ENCODE data around the gene ARCN1.
"Not testable (repeated sequence)": the region's sequence is repeated elsewhere in the genome, so short reads cannot be mapped to it uniquely, and the experiment has no call there.

The ARCN1 gene

DNA sequence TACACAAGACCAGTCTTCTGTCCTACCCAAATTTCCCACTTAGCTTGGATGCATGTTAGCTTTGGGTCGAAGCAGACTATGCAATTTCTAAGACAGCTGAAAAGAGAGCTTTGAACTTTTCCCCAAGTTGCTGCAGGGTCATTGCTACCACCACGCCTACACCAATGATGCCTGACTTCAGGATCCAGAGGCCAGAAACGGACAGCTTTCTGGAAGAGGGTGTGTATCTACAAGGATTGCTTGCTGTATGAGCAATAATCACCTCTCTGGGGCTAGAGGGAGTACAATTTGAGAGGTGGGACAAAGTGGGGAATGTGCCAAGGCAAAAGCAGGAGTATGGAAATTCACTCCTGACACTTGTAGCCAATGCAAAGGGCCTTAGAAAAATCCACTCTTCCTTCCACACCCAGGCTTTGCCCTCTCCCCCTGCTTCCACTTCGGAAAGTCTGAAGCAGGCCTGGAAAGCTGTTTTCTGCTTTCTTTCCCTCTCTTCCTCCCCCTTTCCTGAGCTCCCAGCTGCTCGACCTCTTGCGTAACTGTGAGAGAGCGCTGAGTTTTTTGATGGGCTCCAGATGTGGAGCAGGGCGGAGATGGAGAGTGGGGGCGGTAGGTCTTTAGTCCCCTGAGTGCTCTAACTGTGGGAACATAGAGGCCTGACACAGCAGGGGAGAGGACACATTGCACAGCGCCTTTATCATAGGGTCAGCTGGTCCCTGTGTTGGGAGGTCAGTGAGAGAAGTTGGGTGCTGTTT is 33.1 kb downstream of the ARCN1 start:
- DNase-seq (ENCODE audit: low read depth in 2 of 2), result no peak

GRCh38 chr11:118606157-118606843 is 34.1 kb downstream of the ARCN1 start:
- no peak for DNase-seq (ENCODE audit: low read depth in 2 of 2)

- no peak for DNase-seq (ENCODE audit: low read depth in 2 of 2)
Observed at GRCh38 chr11:118606844-118607228, 34.6 kb downstream of the ARCN1 start.

GRCh38 chr11:118607401-118608359 is 35.5 kb downstream of the ARCN1 start, which contains the start of gene PHLDB1:
Gene PHLDB1, plus strand, starts transcription at chr11:118607615. Its CDS starts 6,222 bp downstream, at chr11:118613837.
- DNase-seq (ENCODE audit: low read depth in 2 of 2), result no peak

DNA sequence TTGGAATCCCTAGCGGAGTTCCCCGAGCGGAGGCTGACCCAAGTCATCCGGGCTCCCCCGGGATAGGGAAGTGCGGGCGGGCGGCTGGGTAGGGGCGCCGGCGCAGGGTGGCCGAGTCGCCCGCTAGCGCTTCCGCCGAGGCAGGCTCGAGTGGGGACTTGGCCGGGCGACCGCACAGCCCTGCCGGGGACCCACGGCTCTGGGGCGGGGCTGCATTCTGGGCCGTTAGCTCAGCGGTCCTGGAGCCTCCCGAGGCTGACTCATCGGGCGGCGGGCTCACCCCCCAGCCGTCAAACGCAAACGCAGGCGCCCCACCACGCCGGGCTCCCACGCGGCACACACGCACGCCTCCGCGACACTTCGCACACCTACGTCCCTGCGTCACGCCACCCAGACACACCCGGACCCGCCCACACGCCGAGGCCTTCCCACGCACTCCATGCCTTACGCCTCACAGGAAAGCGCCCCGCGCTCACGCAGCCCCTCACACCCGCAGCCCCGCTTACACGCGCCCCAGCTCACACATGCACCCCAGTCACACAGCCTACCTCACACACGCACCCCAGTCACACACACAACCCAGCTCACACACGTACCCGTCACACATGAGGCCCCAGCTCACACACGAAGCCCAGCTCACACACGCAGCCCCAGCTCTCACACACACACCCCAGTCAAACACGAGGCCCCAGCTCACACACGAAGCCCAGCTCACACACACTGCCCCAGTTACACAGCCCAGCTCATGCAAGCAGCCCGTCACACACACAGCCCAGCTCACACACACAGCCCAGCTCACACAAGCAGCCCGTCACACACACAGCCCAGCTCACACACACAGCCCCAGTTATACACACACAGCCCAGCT is 36.4 kb downstream of the ARCN1 start:
- DNase-seq (ENCODE audit: low read depth in 2 of 2), result peak; percentile 83 to 89

GRCh38 chr11:118609380-118610224 is 37.4 kb downstream of the ARCN1 start:
- no peak for DNase-seq (ENCODE audit: low read depth in 2 of 2)

DNA sequence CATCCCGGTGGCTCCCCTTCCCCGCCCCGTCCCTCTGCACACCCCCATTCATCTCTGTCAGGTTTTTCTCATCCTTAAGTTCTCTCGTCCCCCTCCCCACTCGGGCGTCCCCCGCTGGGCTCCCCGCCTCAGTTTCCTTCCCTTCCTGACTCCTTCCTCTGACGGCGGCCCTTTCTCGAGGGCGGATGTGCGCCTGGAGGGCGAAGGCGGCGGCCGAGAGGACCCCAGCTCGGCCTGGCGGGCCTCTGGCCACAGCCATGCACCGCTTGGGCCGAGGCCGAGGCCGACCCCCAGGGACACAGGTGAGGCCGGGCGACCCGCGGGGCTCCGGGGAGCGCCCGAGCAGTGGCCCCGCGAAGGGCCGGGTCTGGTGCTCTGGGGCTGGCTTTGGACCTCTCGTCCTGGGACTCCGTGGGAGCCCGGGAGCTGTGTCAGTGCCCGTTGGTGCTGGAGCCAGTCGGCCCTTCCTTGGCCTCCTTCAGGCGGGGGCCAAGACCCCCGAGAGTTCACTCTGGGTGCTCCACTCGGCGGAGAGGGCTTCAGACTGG is 38.1 kb downstream of the ARCN1 start:
- no peak for DNase-seq (ENCODE audit: low read depth in 2 of 2)

DNA sequence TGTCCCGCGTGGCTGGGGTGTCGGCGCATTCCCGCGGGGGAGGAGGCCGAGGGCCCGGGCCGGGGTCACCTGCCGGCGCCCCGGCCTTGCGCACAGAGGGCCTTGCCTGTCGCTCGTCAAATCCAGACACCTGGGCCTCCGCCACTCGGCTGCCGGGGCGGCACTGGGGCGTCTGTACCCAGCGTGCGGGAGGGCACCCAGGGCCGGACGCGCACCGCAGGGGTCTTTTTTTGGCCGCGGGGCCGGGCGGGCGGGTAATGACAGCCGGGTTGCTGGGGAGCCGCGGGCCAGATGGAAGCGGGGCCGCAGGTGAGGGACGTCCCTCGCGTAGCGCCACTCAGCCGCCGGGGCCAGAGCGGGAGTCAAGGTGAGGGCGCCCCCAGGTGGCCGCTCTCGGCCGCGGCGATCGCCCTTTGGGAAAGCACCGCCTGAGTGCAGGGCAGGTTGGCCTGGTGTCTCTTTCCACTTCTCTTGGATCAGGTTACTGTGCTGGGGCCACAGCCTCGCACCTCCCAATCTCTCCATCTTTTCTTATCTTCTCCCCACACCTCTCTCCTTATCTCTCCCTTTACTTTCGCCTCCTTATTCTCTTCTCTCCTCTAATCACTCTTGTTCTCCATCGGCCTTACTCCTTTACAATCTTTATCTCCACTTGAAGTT is 38.7 kb downstream of the ARCN1 start:
- DNase-seq (ENCODE audit: low read depth in 2 of 2), result peak; percentile 68 to 78

DNA sequence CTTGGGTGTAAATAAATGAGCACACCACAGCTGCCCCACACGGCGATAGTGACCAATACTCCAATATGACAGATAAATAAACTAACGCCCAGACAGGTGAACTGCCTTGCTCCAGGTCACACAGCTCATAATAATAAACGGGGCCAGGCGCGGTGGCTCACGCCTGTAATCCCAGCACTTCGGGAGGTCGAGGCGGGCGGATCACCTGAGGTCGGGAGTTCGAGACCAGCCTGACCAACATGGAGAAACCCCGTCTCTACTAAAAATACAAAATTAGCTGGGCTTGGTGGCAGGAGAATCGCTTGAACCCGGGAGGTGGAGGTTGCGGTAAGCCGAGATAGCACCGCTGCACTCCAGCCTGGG is 39.2 kb downstream of the ARCN1 start:
- not testable (repeated sequence) for DNase-seq (ENCODE audit: low read depth in 2 of 2)

GRCh38 chr11:118612378-118612777 is 40.2 kb downstream of the ARCN1 start:
- DNase-seq (ENCODE audit: low read depth in 2 of 2), result no peak

DNA sequence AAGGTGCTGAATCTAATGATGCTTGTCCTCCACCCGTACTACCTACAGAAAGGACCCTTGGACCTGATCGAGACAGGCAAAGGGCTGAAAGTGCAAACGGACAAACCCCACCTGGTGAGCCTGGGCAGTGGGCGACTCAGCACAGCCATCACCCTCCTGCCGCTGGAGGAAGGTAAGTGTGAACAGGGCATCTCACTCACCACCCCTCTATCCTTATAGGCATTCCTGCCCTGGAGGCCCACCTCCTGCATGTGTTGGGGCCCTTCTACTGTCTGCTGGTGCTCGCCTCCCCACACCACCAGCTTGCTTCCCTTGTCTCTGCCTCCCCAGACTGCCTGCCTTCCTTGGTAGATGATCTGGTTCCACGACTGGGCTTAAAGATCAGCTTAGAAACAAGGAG is 42.3 kb downstream of the ARCN1 start:
- no peak for DNase-seq (ENCODE audit: low read depth in 2 of 2)

GRCh38 chr11:118615282-118615975 is 43.2 kb downstream of the ARCN1 start:
- DNase-seq (ENCODE audit: low read depth in 2 of 2), result no peak

- DNase-seq (ENCODE audit: low read depth in 2 of 2), result no peak
Observed at GRCh38 chr11:118615976-118616371, 43.8 kb downstream of the ARCN1 start.

GRCh38 chr11:118618115-118618990 is 46.1 kb downstream of the ARCN1 start:
- DNase-seq (ENCODE audit: low read depth in 2 of 2), result no peak

DNA sequence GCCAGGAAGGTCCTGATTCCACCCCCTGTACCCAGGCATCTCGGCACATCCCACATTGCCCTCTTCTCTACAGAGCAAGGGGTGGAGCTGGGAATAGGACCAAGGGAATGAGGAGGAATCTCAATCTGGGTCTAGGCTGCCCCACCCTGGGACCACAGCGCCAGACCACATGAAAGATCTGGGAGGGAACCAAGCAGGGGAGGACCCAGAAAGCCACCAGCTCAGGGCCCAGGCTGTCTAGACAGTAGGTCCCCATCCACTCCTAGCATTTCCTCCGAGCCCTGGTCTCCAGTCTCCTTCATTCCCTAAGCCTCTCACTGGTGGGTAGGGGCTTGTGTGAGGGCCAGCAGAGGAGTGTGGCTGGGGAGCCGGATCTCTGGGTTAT is 46.8 kb downstream of the ARCN1 start:
- no peak for DNase-seq (ENCODE audit: low read depth in 2 of 2)

DNA sequence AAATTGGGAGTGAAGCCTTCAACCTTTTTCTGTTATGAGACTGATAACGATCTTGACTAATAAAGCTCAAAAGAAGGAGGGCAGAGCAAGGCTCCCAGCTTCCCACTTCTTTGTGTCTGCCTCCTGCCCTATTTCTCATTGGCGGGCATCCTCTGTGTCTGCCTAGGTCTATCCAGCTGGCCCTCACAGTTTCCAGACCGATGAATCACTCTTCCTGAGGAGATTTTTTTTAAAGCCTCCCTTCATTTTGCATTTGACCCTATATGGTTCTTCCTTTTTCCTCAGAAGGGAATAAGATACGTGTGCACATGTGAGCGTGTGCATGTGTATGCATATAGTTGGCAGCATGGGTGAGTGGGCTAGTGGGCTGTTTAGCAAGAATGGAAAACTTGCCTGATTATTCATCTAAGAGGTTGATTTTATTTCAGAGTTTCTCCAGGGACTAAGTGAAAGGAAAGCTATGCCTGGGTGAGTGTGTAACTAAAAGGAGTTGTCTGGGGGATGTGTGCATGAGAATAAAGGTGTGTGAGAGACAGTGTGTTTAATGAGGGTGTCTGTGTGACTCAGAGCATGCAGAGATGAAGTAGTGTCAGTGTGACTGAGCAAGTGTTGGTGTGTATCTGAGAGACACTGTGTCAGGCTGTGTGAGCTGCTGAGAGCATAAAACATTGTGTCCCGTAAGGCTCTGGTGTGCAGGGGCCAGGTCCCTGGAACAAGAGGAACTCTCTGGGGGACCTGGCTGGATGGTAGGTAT is 47.4 kb downstream of the ARCN1 start:
- DNase-seq (ENCODE audit: low read depth in 2 of 2), result no peak

- no peak for DNase-seq (ENCODE audit: low read depth in 2 of 2)
Observed at GRCh38 chr11:118620529-118621070, 48.4 kb downstream of the ARCN1 start.

Data from activated CD8-positive, alpha-beta memory T cell treated with anti-CD3 and anti-CD28 coated beads for 4 hours (primary cell).